Measurements from ENCODE around the gene MCM9.
A peak's percentile ranks its signal among the peaks of the same experiment; 100 is the strongest.

MCM9 gene

DNA sequence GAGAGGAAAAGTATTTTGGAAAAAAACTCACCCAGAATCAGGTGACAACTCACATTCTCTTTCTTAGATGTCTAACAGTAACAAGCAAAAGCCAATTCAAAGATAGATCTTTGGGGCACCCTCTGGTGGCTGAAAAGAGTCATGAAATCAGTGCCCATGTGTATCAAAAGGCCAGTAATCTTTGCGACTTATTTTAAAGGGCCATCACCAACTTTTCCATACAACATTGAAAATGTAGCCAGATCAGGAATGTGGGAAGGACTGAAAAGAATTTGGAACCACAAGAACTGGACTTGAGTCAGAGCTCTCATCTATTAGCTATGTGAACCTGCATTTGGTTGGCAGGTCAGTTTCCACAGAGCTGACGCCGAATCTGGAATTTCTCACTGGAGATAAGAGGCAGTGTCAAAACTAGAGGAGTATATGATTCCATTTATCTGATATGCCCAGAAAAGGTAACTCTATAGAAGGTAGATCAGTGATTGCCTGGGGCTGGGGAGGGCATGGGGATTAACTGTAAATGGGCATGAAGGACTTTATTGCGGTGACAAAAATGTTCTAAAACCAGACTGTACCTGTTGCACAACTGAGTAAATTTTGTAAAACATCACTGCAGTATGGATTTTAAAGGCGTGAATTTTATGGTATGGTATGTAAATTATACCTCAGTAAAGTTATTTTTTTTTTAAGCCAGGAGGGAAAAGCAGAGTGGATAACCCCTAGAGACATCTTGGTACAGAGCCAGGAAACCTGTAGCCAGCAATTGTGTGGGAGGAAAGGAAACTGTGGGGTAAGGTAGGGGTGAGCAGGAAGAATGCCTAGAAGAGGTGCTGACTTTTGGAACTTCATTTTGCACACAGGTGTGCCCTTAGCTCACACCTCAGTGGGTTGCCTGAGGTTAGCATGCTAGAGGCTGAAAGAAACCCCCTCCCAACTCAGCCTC lies 158.1 kb downstream of the MCM9 start:
- H3K4me3 ChIP-seq (ENCODE audit: low read depth, low read length, poor library complexity, severe bottlenecking), result no peak overlapping the region

GRCh38 chr6:118775381-118775780 lies 159.6 kb downstream of the MCM9 start:
- Histone ChIP-seq H3K4me2 (ENCODE audit: low read length) (no peak overlapping the region), H3K27me3 (ENCODE audit: insufficient read depth, low read length) (no peaks in the 10 kb centered on the region), H2AFZ (ENCODE audit: low read length) (no peak overlapping the region), H3K9me2 (ENCODE audit: low read depth, low read length) (no peaks in the 10 kb centered on the region), H3K79me2 (ENCODE audit: insufficient read depth, low read length) (no peaks in the 10 kb centered on the region), H3K9ac (ENCODE audit: low read length) (no peak overlapping the region), H4K20me1 (ENCODE audit: insufficient read depth, low read length) (no peaks in the 10 kb centered on the region), H3K9me3 (ENCODE audit: low read length) (no peaks in the 10 kb centered on the region), H3K4me3 (ENCODE audit: low read depth, low read length, poor library complexity, severe bottlenecking) (no peak overlapping the region), H3K4me1 (ENCODE audit: insufficient read depth, low read length, severe bottlenecking) (no peaks in the 10 kb centered on the region), H3K27ac (ENCODE audit: low read depth, low read length, poor library complexity, severe bottlenecking) (no peak overlapping the region), H3F3A (ENCODE audit: insufficient read depth, low read length) (no peaks in the 10 kb centered on the region), H3K36me3 (ENCODE audit: insufficient read depth, low read length) (no peaks in the 10 kb centered on the region)
- TF ChIP-seq CTCF (IDR thresholded peaks at IDR 0.05; ENCODE audit: low read length) (no peak), EZH2 (IDR thresholded peaks at IDR 0.05; ENCODE audit: borderline replicate concordance, low read length) (no peak)

More for the DNA sequence above, 158.1 kb downstream of the MCM9 start:
- peak; percentile 88 for TF ChIP-seq CTCF (IDR thresholded peaks at IDR 0.05; ENCODE audit: low read length)
- no peak for TF ChIP-seq EZH2 (IDR thresholded peaks at IDR 0.05; ENCODE audit: borderline replicate concordance, low read length)
- Histone ChIP-seq H3K9me3 (ENCODE audit: low read length) (no peaks in the 10 kb centered on the region), H3K36me3 (ENCODE audit: insufficient read depth, low read length) (no peaks in the 10 kb centered on the region), H3F3A (ENCODE audit: insufficient read depth, low read length) (no peaks in the 10 kb centered on the region), H2AFZ (ENCODE audit: low read length) (no peak overlapping the region), H3K27ac (ENCODE audit: low read depth, low read length, poor library complexity, severe bottlenecking) (no peak overlapping the region), H3K27me3 (ENCODE audit: insufficient read depth, low read length) (no peaks in the 10 kb centered on the region), H3K79me2 (ENCODE audit: insufficient read depth, low read length) (no peaks in the 10 kb centered on the region), H3K4me2 (ENCODE audit: low read length) (no peak overlapping the region), H3K4me1 (ENCODE audit: insufficient read depth, low read length, severe bottlenecking) (no peaks in the 10 kb centered on the region), H4K20me1 (ENCODE audit: insufficient read depth, low read length) (no peaks in the 10 kb centered on the region), H3K9ac (ENCODE audit: low read length) (no peak overlapping the region), H3K9me2 (ENCODE audit: low read depth, low read length) (no peaks in the 10 kb centered on the region)

DNA sequence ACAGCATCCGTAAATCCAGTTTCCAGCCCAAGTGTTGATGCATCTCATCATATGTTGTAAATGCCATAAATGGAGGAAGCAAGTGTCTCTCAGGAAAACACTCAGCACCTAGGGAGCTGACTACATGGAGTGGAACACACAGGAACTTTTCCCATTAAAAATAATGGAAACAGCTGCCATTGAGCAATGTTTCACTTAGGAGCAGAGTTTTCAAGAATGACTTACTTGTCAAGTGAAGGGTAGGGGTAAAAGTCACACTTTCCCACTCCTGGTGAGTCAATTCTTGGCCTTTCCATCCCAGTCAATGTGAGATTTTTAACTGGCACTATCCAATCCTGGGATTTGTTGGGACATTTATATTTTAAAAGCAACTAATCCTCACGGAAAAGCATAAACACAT lies 160.4 kb downstream of the MCM9 start:
- H3K27me3 ChIP-seq (ENCODE audit: insufficient read depth, low read length), result no peaks in the 10 kb centered on the region
- no peaks in the 10 kb centered on the region for H3K36me3 ChIP-seq (ENCODE audit: insufficient read depth, low read length)
- TF ChIP-seq EZH2 (IDR thresholded peaks at IDR 0.05; ENCODE audit: borderline replicate concordance, low read length), result no peak
- no peak for TF ChIP-seq CTCF (IDR thresholded peaks at IDR 0.05; ENCODE audit: low read length)
- no peaks in the 10 kb centered on the region for H3F3A ChIP-seq (ENCODE audit: insufficient read depth, low read length)
- H3K4me3 ChIP-seq (ENCODE audit: low read depth, low read length, poor library complexity, severe bottlenecking), result no peak overlapping the region
- no peaks in the 10 kb centered on the region for H3K4me1 ChIP-seq (ENCODE audit: insufficient read depth, low read length, severe bottlenecking)
- no peaks in the 10 kb centered on the region for H4K20me1 ChIP-seq (ENCODE audit: insufficient read depth, low read length)
- no peaks in the 10 kb centered on the region for H3K9me3 ChIP-seq (ENCODE audit: low read length)
- no peaks in the 10 kb centered on the region for H3K9me2 ChIP-seq (ENCODE audit: low read depth, low read length)
- no peak overlapping the region for H3K27ac ChIP-seq (ENCODE audit: low read depth, low read length, poor library complexity, severe bottlenecking)
- H3K4me2 ChIP-seq (ENCODE audit: low read length), result no peak overlapping the region
- H3K9ac ChIP-seq (ENCODE audit: low read length), result no peak overlapping the region
- no peaks in the 10 kb centered on the region for H3K79me2 ChIP-seq (ENCODE audit: insufficient read depth, low read length)
- H2AFZ ChIP-seq (ENCODE audit: low read length), result no peak overlapping the region
